CD4-positive, alpha-beta T cell (primary cell): ENCODE measurements around the gene CCM2L. TPM values are rescaled to one million over a fixed set of nuclear protein-coding genes. Genes with fewer than 3 reads are reported as not detected.
"Not testable (repeated sequence)": the region's sequence is repeated elsewhere in the genome, so short reads cannot be mapped to it uniquely, and the experiment has no call there.

ENCODE experiments used
- ATAC-seq: fragments of 200-7000 bp; cut with Tn5 transposase; one replicate; pipeline ENCODE4 v1.10.0; 2022; ENCODE audit warnings: mild to moderate bottlenecking; ENCODE audit not compliant: poor library complexity
- CTCF ChIA-PET: fragments of 350-600 bp; sonication (Branson Sonifier 250); formaldehyde crosslinking; loops from one replicate; lab custom pipeline; 2021; ENCODE audit warnings: antibody characterized with exemption, inconsistent platforms; lab: Charles Lee
- POLR2A ChIA-PET: fragments of 350-600 bp; sonication (Branson Sonifier 250); formaldehyde crosslinking; loops from one replicate; lab custom pipeline; 2021; ENCODE audit warnings: antibody characterized with exemption, inconsistent platforms; lab: Charles Lee
- DNase-seq, 14 experiments: peaks; one replicate each; pipeline ENCODE4 v3.0.0-alpha.2; 2013 to 2020; ENCODE audit warnings: mixed read lengths in 2 of 14
- H3K27ac ChIP-seq, 2 donors: one replicate each; pipeline versions ENCODE4 v1.5.1 to v1.7.0; 2013; ENCODE audit warnings: low read length in 2 of 2, low read depth in 1 of 2, mild to moderate bottlenecking in 1 of 2
- H3K27me3 ChIP-seq, 2 experiments: 1 replicate in 1 of 2; 2 replicates in 1 of 2; pipeline versions ENCODE4 v1.6.1 to v1.7.0; 2013; ENCODE audit warnings: low read length in 2 of 2, control low read depth in 1 of 2, mild to moderate bottlenecking in 1 of 2, moderate library complexity in 1 of 2; ENCODE audit not compliant: insufficient read depth in 2 of 2, control insufficient read depth in 1 of 2
- H3K36me3 ChIP-seq: one replicate; pipeline ENCODE4 v1.6.1; 2013; ENCODE audit warnings: low read length, control low read depth; ENCODE audit not compliant: insufficient read depth
- H3K4me1 ChIP-seq: one replicate; pipeline ENCODE4 v1.6.1; 2013; ENCODE audit warnings: low read length, control low read depth; ENCODE audit not compliant: insufficient read depth
- H3K4me3 ChIP-seq: one replicate; pipeline ENCODE4 v1.5.1; 2013; ENCODE audit warnings: mild to moderate bottlenecking, low read length, moderate library complexity
- H3K9me3 ChIP-seq, 2 experiments: 1 replicate in 1 of 2; 2 replicates in 1 of 2; pipeline versions ENCODE4 v1.6.1 to v1.7.0; 2013; ENCODE audit warnings: low read length in 2 of 2, mild to moderate bottlenecking in 2 of 2, control low read depth in 1 of 2, moderate library complexity in 1 of 2; ENCODE audit not compliant: control insufficient read depth in 1 of 2, insufficient read depth in 1 of 2
- H3K27ac Mint-ChIP-seq: one replicate; pipeline ENCODE4 v1.8.0; 2020; ENCODE audit warnings: mixed read lengths
- H3K27me3 Mint-ChIP-seq: one replicate; pipeline ENCODE4 v1.8.0; 2021; ENCODE audit warnings: mixed read lengths
- H3K36me3 Mint-ChIP-seq: one replicate; pipeline ENCODE4 v1.8.0; 2021; ENCODE audit warnings: low read depth, mixed read lengths
- H3K4me1 Mint-ChIP-seq: one replicate; pipeline ENCODE4 v1.8.0; 2021; ENCODE audit warnings: low read depth, mixed read lengths
- H3K4me3 Mint-ChIP-seq: one replicate; pipeline ENCODE4 v1.8.0; 2020; ENCODE audit warnings: mild to moderate bottlenecking, mixed read lengths
- H3K9me3 Mint-ChIP-seq: one replicate; pipeline ENCODE4 v1.8.0; 2020; ENCODE audit warnings: mixed read lengths
- CTCF ChIP-seq: fragments of 200-600 bp; IDR thresholded peaks from one replicate; pipeline ENCODE4 v1.8.0; 2022; ENCODE audit warnings: antibody characterized with exemption, mild to moderate bottlenecking
- intact Hi-C, 2 experiments: fragments of 100-400 bp; cut with DNase I in 1 of 2; cut with micrococcal nuclease in 1 of 2; formaldehyde crosslinking; loops; one replicate each; pipeline versions ENCODE4 v1.15.1 to v1.9.0; 2023 to 2025; cut with DNase I, micrococcal nuclease
- total RNA-seq, 174 experiments: library from RNA in 2 of 174; stranded (reverse) in 2 of 174; gene quantifications; one replicate each; pipeline ENCODE4 v1.2.3 and lab custom pipeline; 2021 to 2026

The CCM2L gene
- total RNA-seq, 2 experiments from 2014 or later = not detected

GRCh38 chr20:32033316-32033715 is 23.1 kb downstream of the CCM2L start:
- Mint-ChIP-seq H3K27me3 (peaks cover 82% of the 10 kb centered on the region), H3K4me3 (no peak overlapping the region), H3K27ac (no peak overlapping the region), H3K36me3 (no peaks in the 10 kb centered on the region), H3K4me1 (no peaks in the 10 kb centered on the region), H3K9me3 (no peaks in the 10 kb centered on the region)
- TF ChIP-seq CTCF = no peak
- no peak for ATAC-seq
- Histone ChIP-seq H3K27ac (no peak overlapping the region), H3K27me3 (peaks cover 24 to 28% of the 10 kb centered on the region in 2 experiments), H3K4me1 (peaks cover 15% of the 10 kb centered on the region), H3K36me3 (no peaks in the 10 kb centered on the region), H3K4me3 (no peak overlapping the region), H3K9me3 (no peaks in the 10 kb centered on the region)
- ChIA-PET POLR2A (no interaction called here), CTCF (no interaction called here)
- DNase-seq = no peak
- intact Hi-C loops = loop anchor here in 1 of 2 experiments (5.0 kb wide), 1 partner anchor 489 kb away; no protein-coding TSS in a partner anchor

GRCh38 chr20:32033721-32034120 is 23.5 kb downstream of the CCM2L start:
- CTCF ChIA-PET, DNase-seq: not testable (repeated sequence)

GRCh38 chr20:32034581-32035425 is 24.6 kb downstream of the CCM2L start:
- Mint-ChIP-seq H3K9me3 (no peaks in the 10 kb centered on the region), H3K4me1 (no peaks in the 10 kb centered on the region), H3K36me3 (no peaks in the 10 kb centered on the region), H3K27ac (no peak overlapping the region), H3K27me3 (peaks cover 85% of the 10 kb centered on the region), H3K4me3 (no peak overlapping the region)
- H3K27me3 ChIP-seq = peaks cover 24 to 28% of the 10 kb centered on the region in 2 experiments
- ChIA-PET POLR2A (no interaction called here), CTCF (interaction anchor here (1.2 kb wide), 1 partner anchor 182 kb away, joined by 3 read pairs; no protein-coding TSS in a partner anchor)
- H3K4me3 ChIP-seq = no peak overlapping the region
- no peaks in the 10 kb centered on the region for H3K36me3 ChIP-seq
- TF ChIP-seq CTCF = no peak
- DNase-seq = peak in 2 of 14 experiments; percentile 66 to 72
- intact Hi-C loops = loop anchor here in 1 of 2 experiments (5.0 kb wide), 1 partner anchor 487 kb away; no protein-coding TSS in a partner anchor
- H3K9me3 ChIP-seq = no peaks in the 10 kb centered on the region
- H3K27ac ChIP-seq = no peak overlapping the region
- ATAC-seq = no peak
- H3K4me1 ChIP-seq = peaks cover 15% of the 10 kb centered on the region

More at GRCh38 chr20:32033721-32034120, 23.5 kb downstream of the CCM2L start:
- intact Hi-C loops = loop anchor here in 1 of 2 experiments (5.0 kb wide), 1 partner anchor 489 kb away; no protein-coding TSS in a partner anchor
- H3K9me3 Mint-ChIP-seq, H3K27ac ChIP-seq, H3K4me3 Mint-ChIP-seq, H3K36me3 ChIP-seq, POLR2A ChIA-PET, H3K27ac Mint-ChIP-seq, H3K4me3 ChIP-seq, H3K36me3 Mint-ChIP-seq, ATAC-seq, H3K9me3 ChIP-seq, H3K4me1 Mint-ChIP-seq: not testable (repeated sequence)
- peaks cover 15% of the 10 kb centered on the region for H3K4me1 ChIP-seq
- peaks cover 79% of the 10 kb centered on the region for H3K27me3 Mint-ChIP-seq
- H3K27me3 ChIP-seq = peaks cover 24 to 28% of the 10 kb centered on the region in 2 experiments
